GM18505 (cell line): Measurements from ENCODE around the gene IL1R1.
"Not testable (repeated sequence)": the region's sequence is repeated elsewhere in the genome, so short reads cannot be mapped to it uniquely, and the experiment has no call there.

Source experiments
- ATAC-seq: cut with Tn5 transposase; IDR thresholded peaks from one replicate; pipeline ENCODE4 v1.9.1; 2021; ENCODE audit not compliant: unreplicated experiment
- POLR2A ChIP-seq: IDR thresholded peaks from 4 replicates; pipeline ENCODE4 v1.6.1; 2011; ENCODE audit warnings: borderline replicate concordance; ENCODE audit not compliant: insufficient read depth, insufficient read length; ENCODE audit errors: extremely low read depth

Gene IL1R1

GRCh38 chr2:102116630-102117471, 25.7 kb upstream of the IL1R1 start:
- TF ChIP-seq POLR2A, result no peak
- ATAC-seq, result no peak

- TF ChIP-seq POLR2A, result no peak
- no peak for ATAC-seq
Measured at GRCh38 chr2:102117472-102117858, 25.1 kb upstream of the IL1R1 start.

GRCh38 chr2:102119255-102119654, 23.3 kb upstream of the IL1R1 start:
- no peak for TF ChIP-seq POLR2A
- no peak for ATAC-seq

GRCh38 chr2:102120261-102120660, 22.3 kb upstream of the IL1R1 start:
- no peak for TF ChIP-seq POLR2A
- ATAC-seq, result no peak

- no peak for TF ChIP-seq POLR2A
- no peak for ATAC-seq
Measured at GRCh38 chr2:102120701-102121159, 21.8 kb upstream of the IL1R1 start.

GRCh38 chr2:102122115-102122514, 20.4 kb upstream of the IL1R1 start:
- no peak for ATAC-seq
- no peak for TF ChIP-seq POLR2A

- ATAC-seq, result no peak
- TF ChIP-seq POLR2A, result no peak
Measured at GRCh38 chr2:102122909-102123308, 19.6 kb upstream of the IL1R1 start.

GRCh38 chr2:102124421-102124820, 18.1 kb upstream of the IL1R1 start:
- not testable (repeated sequence) for ATAC-seq

- no peak for TF ChIP-seq POLR2A
- no peak for ATAC-seq
Measured at GRCh38 chr2:102126169-102126568, 16.4 kb upstream of the IL1R1 start.

GRCh38 chr2:102126660-102127059, 15.9 kb upstream of the IL1R1 start:
- no peak for ATAC-seq
- TF ChIP-seq POLR2A, result no peak

- no peak for TF ChIP-seq POLR2A
Measured at GRCh38 chr2:102129082-102129481, 13.5 kb upstream of the IL1R1 start.

GRCh38 chr2:102129951-102130646, 12.4 kb upstream of the IL1R1 start:
- no peak for TF ChIP-seq POLR2A
- no peak for ATAC-seq

More at GRCh38 chr2:102129082-102129481, 13.5 kb upstream of the IL1R1 start:
- ATAC-seq, result no peak

GRCh38 chr2:102130647-102130991, 11.9 kb upstream of the IL1R1 start:
- ATAC-seq, result no peak
- TF ChIP-seq POLR2A, result no peak

- no peak for TF ChIP-seq POLR2A
- no peak for ATAC-seq
Measured at GRCh38 chr2:102131564-102131963, 11.0 kb upstream of the IL1R1 start.
